ENCODE measurements around the gene ETV4.

The ETV4 gene

DNA sequence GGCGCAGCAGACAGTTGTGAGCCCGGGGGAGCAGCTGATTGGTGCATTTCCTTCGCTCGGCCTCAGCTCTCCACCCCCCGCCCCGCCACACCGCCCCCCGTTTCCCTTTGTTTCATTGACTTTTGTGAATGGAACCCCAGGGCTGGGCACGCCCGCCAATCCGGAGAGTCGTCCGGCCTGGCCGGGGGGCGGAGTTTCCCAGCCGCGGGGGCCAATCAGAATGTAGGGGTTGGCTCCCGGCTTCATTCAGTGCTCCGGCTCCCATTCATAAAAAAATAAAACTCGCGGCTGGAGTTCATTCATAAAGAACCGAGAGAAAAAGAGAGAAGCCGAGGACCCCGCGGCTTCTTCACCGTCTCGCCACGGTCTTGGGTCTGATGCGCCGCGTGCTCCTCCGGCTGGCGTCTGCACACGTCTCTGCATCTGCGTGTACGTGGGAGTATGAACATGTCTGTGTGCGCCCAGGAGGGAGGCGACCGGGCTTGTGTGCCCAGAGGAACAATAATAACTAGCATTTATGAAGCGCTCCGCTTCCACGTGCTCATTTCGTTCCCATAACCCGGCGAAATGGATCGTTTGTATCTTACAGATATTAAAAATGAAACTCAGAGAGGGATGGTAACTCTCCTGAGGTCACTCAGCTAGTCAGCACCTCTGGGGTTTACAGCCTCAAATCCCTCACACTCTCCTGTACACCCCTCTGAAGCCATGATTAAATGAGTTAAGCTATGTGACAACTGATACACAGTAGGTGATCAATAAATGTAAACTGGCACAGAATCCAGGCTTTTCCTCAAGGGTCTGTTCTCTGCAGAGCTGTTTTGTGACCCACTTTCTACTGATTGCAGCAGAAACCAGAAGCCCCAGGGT is at the start of gene ETV4:
ETV4 (minus strand) TSS at position 22 of the 870 bp plus-strand sequence. CDS start 723 bp downstream, outside the sequence.
- DNase-seq = peak; percentile 80 to 83 (median 82)

DNA sequence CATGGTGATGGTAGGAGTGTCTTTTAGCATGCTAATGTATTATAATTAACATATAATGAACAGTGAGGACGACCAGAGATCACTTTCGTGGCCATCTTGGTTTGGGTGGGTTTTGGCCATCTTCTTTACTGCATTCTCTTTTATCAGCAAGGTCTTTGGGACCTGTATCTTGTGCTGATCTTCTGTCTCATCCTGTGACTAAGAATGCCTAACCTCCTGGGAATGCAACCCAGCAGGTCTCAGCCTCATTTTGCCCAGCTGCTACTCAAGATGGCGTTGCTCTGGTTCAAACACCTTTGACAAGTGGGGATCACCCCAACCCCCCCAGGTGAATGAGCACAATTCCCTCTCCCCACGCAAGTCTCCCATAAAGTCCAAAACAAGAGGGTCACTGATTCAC is 49.3 kb upstream of the ETV4 start:
- no peak for DNase-seq

- DNase-seq = no peak
These were observed 45.8 kb upstream of the ETV4 start for GRCh38 chr17:43591779-43592562.

DNA sequence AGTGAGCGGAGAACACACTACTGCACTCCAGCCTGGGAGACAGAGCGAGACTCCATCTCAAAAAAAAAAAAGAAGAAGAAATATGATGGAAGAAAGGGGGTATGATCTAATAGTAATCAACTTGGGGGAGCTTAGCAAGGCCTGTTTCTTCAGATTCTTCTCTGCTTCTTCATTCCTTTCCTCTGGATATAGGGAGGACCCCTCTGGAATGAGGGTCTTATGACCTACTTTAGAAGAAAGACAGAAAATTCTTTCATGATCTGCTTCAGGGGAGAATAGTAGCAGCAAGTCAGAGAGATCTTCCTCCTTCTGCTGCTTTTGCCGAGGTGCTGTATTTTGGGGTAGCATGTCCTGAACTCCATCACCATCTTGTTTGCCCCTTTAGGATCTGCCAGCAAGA is 44.9 kb upstream of the ETV4 start:
- no peak for DNase-seq

DNA sequence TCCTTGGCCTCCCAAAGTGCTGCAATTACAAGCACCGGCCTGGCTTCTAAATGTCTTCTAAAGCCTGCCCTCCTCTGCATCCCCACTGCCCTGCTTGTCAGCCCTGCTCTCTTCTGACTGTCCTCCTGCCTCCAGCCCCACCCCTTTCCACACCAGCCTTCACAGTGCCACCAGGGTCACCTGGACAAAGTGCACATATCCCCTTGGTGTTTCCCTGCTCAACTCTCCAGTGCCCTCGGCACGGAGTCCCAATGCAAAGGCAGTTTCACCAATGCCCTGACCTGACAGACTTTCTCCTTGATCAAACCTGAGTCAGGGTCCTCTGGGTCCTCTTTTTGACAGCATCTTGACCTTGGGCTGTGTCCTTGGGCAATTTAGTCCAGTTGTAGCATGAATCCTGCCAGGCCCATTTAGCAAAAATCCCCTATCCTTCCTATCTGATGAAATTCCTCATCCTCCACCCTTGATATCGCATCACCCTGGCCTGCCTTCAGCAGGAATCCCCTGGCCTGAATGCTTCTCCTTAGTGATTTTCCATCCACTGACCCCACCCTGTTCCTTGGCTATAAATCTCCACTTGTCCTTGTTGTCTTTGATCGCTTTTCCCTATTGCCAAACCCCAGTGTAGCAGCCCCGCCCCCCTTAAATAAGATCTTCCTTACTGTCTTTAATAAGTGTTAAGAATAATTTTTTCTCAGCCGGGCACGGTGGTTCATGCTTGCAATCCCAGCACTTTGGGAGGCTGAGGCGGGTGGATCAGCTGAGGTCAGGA is 42.7 kb upstream of the ETV4 start:
- no peak for DNase-seq

GRCh38 chr17:43588121-43588520 is 42.0 kb upstream of the ETV4 start:
- DNase-seq = no peak

GRCh38 chr17:43587647-43588046 is 41.5 kb upstream of the ETV4 start:
- DNase-seq = no peak

DNA sequence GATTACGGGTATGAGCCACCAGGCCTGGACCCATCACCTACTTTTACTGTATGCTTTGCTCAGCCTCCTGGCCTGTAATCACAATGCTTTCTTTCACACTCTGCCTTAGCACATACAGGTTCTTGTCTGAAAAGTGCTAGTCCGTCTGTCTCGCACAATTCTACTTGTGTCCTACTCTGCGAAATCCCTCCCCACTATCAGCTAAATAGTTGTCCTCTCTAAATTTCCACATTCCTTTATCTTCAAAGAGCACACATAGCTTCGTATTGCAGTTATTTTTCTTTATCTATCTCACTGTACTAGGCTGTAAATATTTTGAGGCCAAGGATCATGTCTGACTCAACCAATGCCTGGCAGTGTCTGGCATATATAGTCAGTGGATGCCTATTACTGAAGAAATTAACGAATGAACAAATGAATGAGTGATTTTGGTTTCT is 38.5 kb upstream of the ETV4 start:
- DNase-seq = no peak

DNA sequence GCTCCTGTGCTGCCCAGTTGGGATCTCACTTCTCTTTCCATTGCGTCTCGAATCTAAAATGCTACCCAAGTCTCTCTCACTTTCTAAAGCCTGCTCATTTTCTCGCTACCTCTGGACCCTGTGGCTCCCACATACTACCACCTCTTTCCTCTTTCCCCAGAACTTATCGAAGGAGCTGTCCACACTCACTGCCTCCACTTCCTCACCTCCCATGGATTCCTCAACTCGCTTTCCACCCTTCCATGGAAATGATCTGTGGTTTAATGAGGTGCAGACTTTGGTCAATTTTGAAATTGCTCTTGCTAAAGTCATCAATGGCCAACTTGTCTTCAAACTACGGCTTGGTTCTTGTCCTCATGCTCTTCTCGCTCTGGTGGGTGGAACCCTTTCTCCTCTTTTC is 37.2 kb upstream of the ETV4 start:
- no peak for DNase-seq

DNA sequence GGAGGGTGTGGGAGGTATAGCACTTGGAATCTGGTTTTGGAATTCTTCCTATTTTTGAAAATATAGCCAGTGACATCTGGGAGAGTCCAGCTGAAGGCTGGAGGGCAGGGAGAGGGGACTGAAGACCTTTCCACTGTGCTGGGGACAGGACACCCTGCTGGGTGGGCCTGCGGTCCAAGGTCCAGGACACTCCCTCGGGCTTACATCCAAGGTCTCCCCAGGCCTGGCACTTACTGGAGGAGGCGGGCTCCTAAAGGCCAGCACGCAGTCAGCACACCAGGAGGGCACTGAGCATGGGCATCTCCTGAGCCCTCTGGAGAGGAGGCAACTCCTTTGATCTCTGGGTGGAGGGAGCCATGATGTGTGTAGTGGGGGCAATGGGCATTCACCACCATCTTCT is 35.5 kb upstream of the ETV4 start:
- DNase-seq = no peak

GRCh38 chr17:43581130-43581529 is 35.0 kb upstream of the ETV4 start:
- no peak for DNase-seq

- no peak for DNase-seq
These were observed 33.5 kb upstream of the ETV4 start for GRCh38 chr17:43579566-43580140.

DNA sequence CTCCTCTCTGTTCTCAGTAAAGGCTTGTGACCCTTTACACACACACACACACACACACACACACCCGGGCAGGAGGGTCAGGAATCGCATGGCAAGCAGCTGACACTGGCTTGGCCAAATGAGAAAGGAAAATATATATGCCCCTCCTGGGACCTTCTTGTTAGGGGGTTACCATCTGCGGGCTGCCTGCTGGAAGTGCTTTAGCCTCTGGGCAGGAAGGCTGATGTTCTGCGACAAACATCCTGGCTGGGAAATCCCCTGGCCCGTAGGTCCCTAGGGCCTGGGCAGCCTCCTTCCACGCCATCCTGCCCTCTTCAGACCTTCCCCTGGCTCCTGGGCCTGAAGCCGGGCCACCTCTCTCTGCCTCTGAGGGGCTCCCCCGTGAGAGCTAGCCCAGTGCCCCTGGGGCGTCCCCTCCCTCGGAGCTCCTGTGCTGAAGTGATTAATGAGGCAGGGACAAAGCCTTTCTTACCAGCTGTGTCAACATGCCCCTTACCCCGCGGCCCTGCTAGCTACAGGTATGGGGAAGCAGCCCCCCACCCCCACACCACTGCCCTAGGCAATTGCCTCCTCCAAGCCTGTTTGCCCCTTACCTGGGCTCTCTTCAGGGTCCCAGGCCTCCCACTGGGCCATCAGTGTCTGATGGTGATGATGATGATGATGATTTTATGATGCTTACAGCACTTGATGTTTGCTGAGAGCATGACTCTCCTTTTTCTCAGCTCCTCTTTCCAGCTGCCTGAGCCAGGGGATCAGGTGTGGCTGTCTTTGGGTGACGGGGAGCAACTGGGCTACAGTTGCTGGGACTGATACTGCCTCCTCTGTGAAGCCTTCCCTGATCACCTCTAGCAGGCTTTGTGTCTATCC is 32.8 kb upstream of the ETV4 start:
- no peak for DNase-seq

DNA sequence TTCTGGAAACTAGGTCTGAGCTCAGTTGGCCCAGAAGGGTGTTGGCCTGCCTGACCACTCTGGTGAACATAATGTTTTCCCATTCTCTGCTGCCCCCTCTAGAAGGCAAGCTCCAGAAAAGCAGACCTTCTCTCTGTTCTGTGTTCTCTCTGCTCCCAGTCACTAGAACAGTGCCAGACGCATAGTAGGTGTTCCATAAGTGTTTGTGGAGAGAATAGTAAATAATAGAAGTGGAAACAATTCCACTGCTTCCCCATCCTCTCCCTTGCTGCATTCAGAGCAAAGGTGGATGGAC is 32.2 kb upstream of the ETV4 start:
- no peak for DNase-seq

DNA sequence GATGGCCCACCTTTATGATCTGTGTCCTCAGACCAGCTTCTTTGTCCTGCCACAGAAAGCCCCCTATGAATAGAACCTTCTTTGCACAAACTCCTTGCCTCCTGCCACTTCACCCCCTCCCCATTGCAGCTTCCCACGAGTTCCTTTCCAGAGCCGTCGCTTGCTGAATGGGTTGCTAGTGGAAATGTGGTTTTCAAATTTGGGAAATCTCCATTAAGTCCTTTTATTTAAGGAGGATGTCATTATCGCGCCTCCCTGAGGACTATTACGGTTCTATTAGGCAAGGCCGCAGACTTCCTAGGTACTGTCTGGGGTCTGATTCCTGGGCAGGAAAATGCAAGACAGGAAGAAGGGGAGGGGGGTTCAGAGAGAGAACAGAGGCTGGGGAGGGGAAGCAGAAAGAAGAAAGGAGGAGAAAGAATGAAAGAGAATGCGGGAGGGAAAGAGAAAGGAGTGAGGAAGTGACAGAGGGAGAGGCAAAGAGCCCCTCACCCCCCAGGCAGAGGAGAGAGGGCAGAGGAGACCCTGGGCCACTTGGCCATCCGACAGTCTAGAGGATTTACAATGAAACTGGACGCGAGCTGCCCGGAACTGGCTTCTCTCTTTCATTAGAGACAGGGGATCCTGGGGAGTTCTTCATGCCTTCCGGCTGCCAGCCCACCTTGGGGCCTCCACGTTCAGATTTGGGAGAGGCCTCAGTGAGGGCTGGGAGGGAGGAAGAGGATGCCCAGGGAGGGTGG is 31.7 kb upstream of the ETV4 start:
- no peak for DNase-seq

DNA sequence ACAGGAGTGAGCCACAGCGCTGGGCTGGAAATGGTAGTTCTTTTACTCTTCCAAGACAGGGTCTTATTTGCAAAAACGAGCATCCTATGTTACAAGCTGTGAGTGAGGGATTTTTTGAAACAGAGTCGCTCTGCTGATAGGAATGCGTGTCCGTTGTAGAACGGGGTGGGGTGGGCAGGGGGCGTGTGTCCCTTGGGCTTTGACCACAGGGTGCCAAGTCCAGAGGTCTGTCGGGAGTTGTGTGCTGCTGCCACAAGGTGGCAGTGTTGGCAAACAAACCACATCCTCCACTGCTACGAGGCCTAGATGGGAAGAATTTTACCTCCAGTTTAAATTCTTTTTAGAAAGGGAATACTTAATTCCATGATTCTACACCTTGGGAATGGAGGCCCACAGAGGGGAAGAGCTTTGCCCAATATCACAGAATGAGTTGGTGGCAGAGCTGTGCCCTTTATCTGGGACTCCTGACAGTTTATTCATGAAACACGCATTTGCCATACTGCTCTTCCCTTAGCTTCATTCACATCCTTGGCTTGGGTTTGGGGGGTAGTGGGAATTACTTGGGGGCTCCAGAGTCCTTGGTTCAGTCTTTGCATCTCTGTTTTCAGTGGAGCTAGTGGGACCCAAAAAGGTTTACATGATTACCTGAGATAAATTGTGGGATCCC is 30.6 kb upstream of the ETV4 start:
- DNase-seq = peak; percentile 21 to 48 (median 32)

DNA sequence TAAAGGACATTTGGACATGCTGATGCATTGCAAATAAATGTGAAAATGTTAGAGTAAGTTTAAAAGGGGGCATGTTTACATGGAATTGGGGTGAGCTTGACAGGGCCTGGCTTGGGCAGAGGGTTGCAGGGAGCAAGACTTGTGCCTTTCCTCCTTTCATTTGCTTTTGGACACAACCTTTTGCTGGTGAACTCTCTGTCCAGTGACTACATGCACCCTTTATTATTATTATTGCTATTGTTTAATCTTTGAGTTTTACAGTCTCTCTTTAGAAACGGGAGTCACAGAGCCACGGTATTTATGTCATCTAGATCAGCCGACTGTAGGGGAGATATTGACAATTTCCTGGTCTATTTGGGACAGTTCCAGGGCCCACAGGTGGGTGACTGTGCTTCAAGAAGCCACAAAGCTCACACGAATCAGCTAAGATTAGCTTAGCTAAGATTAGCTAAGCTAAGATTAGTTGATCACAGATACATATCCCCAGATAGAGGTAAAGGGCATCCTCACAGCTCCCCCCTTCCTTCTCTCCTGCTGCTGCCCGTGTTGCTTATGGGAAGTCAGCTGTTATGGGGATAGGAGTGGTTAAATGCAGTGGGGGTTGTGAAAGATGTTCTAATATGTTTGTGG is 28.9 kb upstream of the ETV4 start:
- no peak for DNase-seq

DNA sequence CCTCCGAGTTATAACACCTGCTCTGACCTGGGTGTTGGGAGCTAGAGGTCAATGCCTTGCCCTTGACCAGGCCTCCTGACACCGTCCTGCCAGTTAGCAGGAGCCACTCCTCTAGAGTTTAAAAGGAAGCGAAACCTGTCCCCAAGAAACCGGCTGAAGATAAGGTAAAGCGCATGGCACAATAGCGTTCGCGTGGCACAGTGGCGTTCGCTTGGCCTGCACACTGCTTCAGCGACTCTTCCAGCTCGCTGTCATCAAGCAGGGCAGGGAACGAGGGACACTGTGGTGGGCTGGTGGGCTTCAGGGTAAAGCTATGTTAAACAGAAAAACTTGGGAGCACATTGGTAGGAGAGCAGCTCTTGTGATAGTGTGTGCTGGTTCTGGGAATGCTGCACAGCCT is 28.2 kb upstream of the ETV4 start:
- DNase-seq = no peak

DNA sequence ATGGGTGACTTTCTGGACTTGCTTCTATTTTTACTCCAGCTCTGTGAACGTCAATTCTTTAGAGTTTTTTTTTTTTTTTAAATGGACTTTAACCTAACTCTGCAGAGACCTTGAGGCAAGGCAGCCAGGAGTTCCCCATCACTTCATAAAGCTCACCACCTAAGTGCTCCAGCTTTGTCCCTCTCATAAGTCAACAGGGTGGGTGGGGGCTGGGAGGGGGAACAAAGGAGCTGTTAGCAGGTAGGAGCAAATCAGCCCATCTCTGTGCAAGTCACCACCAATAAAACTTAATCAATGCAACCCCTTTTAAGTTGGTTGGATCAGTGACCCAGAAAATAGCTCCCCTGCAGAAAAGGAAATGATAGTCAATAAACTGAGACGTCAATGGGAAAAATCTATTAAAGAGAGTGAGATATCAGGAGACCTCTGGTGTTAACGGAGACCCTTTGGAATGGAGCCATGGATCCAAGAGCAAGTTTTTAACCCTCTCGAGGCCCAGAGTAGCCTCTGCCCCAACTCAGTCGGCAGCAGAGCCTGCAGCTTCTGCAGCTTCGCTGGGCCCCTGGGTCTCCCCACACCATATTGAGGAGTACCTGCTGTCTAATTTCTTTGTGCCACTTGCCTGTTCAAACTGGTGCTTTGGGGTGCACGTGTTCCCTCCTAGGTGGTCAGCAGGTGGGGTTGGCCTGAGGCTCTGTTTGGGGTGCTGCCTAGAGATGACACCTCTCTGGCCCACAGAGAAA is 27.6 kb upstream of the ETV4 start:
- no peak for DNase-seq

Data from activated CD4-positive, CD25-positive, alpha-beta regulatory T cell (primary cell).